IgD-negative memory B cell (primary cell): ENCODE measurements around the gene NECAB3. TPM values are rescaled to one million over a fixed set of nuclear protein-coding genes. Genes with fewer than 3 reads are reported as not detected.

Source experiments
- H3K27ac Mint-ChIP-seq, 3 donors: one replicate each; pipeline ENCODE4 v1.8.0; 2020 to 2022; ENCODE audit warnings: mild to moderate bottlenecking in 3 of 3, mixed read lengths in 3 of 3, moderate library complexity in 1 of 3
- H3K27me3 Mint-ChIP-seq: one replicate; pipeline ENCODE4 v1.8.0; 2021; ENCODE audit warnings: mixed read lengths
- H3K36me3 Mint-ChIP-seq: one replicate; pipeline ENCODE4 v1.8.0; 2020; ENCODE audit warnings: mild to moderate bottlenecking, mixed read lengths
- H3K4me1 Mint-ChIP-seq, 3 donors: one replicate each; pipeline ENCODE4 v1.8.0; 2020 to 2022; ENCODE audit warnings: mixed read lengths in 3 of 3, mild to moderate bottlenecking in 1 of 3
- H3K4me3 Mint-ChIP-seq, 4 donors: one replicate each; pipeline ENCODE4 v1.8.0; 2020 to 2022; ENCODE audit warnings: mild to moderate bottlenecking in 4 of 4, mixed read lengths in 4 of 4, moderate library complexity in 3 of 4
- H3K9me3 Mint-ChIP-seq, 3 donors: one replicate each; pipeline ENCODE4 v1.8.0; 2020 to 2021; ENCODE audit warnings: mixed read lengths in 3 of 3, mild to moderate bottlenecking in 1 of 3
- polyA plus RNA-seq: library from polyadenylated mRNA; unstranded; fragments of 300-500 nt; fragmentation: Illumina TruSeq; gene quantifications from one replicate; pipeline ENCODE4 v1.2.3, GENCODE V29; 2021

NECAB3 gene
- polyA plus RNA-seq, 1 donor from 2014 or later = 4.1 TPM

GRCh38 chr20:33667676-33668465 is 6.4 kb downstream of the NECAB3 start:
- H3K9me3 Mint-ChIP-seq = no peaks in the 10 kb centered on the region
- peaks cover 13 to 24% (median 21%) of the 10 kb centered on the region in 3 donors for H3K4me1 Mint-ChIP-seq
- H3K27me3 Mint-ChIP-seq = no peaks in the 10 kb centered on the region

GRCh38 chr20:33667245-33667675 is 7.0 kb downstream of the NECAB3 start:
- Mint-ChIP-seq H3K9me3 (no peaks in the 10 kb centered on the region), H3K27me3 (peaks cover 2% of the 10 kb centered on the region), H3K4me1 (peaks cover 13 to 26% (median 24%) of the 10 kb centered on the region in 3 donors), H3K36me3 (no peaks in the 10 kb centered on the region), H3K27ac (peak overlapping the region in 1 of 3 donors; percentile 70), H3K4me3 (peak overlapping the region; percentile 88 to 94 (median 92))

More at GRCh38 chr20:33667676-33668465, 6.4 kb downstream of the NECAB3 start:
- Mint-ChIP-seq H3K27ac (peak overlapping the region in 1 of 3 donors; percentile 70), H3K4me3 (peak overlapping the region; percentile 88 to 94 (median 92)), H3K36me3 (no peaks in the 10 kb centered on the region)

DNA sequence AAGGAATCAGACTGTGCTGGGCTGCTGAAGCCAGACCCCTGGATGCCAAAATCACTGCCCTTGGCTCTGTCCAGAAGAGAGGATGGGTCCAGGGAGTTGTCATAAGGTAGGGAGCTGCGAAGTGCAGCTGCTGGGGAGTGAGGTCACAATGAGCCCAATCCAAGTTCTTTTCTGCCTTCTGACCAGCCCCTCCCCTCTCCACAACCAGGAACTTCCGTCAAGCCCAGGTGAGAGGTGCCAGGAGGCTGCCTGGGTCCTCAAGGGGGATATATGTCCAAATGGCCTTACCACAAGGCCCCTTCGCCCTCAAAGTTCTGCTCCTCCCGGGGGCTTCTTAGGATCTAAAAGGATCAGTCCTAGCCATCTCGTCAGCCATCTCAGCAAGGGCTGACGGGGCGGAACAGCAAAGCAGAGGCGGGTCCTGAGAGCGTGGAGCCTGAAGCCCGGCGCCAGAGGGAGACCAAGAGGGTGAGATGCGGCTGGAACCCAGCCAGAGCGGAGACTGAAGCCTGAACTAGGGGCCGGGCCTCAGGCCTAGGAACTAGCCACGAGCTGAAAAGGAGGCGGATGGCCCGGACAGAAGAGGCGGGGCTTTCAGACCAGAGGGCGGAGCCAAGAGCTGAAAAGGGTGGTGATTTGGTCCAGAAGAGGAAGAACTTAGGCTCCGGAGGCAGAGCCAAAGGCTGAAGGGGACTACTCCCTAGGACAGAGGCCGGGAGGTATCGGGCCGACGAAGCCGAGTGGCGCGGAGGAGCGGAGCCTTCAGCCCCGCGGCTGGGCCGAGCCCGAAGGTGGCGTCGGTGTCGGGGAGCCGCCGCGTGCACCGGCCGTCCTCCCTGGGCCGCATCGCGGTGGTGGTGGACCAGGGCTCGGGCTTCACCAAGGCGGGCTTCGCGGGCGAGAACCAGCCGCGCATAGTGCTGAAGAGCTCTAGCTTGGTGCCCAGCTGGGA is 7.7 kb downstream of the NECAB3 start, which contains the start of gene ACTL10:
TSS of gene ACTL10 (plus strand) at position 651 of the 952 bp plus-strand sequence. CDS start 555 bp downstream, outside the sequence.
- H3K4me3 Mint-ChIP-seq = peak within 1 kb of the TSS; percentile 92 to 95 (median 94)
- peaks cover 2% of the 10 kb centered on the region for H3K27me3 Mint-ChIP-seq
- no peaks in the 10 kb centered on the region for H3K36me3 Mint-ChIP-seq
- H3K4me1 Mint-ChIP-seq = peaks cover 13 to 28% (median 24%) of the 10 kb centered on the region in 3 donors
- peak within 1 kb of the TSS; percentile 64 to 96 (median 94) for H3K27ac Mint-ChIP-seq
- no peaks in the 10 kb centered on the region for H3K9me3 Mint-ChIP-seq

DNA sequence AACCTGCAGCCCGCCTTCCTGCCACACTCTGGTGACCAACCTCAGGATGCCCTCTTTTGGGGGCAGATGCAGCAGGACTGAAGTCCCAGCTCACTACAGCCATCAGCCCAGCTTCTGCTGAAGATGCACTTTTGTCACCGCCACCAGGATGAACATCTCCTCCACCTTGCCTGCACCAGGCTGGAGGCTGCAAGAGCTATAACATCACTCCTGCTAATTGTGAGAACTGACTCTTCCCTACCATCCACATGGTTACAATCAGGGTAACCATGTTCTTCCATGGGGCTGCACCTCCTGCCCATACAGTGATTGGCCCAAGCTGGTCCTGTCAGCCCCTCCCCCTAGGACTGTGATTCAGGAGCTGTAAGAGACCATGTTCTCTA is 9.5 kb downstream of the NECAB3 start:
- Mint-ChIP-seq H3K27me3 (peaks cover 2% of the 10 kb centered on the region), H3K36me3 (no peaks in the 10 kb centered on the region), H3K9me3 (no peaks in the 10 kb centered on the region), H3K27ac (peak overlapping the region; percentile 44 to 89 (median 60)), H3K4me1 (peaks cover 13 to 26% (median 24%) of the 10 kb centered on the region in 3 donors), H3K4me3 (peak overlapping the region; percentile 84 to 94 (median 92))

DNA sequence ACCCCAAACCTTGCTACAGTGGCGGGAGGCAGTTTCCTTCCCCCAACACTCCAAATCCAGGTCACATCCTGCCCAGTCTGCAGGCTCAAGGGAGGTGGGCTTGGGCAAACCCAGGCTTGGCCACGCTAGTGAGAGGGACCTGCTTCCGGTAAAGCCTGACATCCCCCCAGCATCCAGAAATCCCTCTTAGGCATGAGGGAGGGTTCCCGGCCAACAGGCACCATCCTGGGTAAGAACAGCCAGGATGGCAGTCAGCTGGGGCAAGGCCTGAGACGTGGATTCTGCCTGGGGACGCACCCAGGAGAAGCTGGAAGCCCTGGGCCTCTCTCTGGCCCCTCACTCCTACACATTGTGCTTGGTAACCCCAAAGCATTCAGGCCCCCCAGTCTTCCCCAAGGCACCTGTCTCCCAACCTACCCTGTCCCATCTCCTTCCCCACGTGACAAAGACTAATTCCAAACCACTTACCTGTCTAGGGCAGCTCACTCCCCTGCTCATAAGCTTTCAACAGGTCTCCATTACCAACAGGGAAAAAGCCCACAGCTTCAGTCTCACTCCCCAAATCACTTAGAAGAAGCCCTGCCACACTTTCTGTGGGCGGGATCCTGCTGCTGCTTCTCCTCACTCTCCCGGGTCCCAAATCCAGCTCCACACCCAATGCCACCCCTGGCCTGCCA is 10.0 kb downstream of the NECAB3 start:
- peak overlapping the region; percentile 84 to 94 (median 92) for H3K4me3 Mint-ChIP-seq
- H3K27me3 Mint-ChIP-seq = peaks cover 2% of the 10 kb centered on the region
- no peaks in the 10 kb centered on the region for H3K9me3 Mint-ChIP-seq
- no peaks in the 10 kb centered on the region for H3K36me3 Mint-ChIP-seq
- peak overlapping the region; percentile 44 to 89 (median 60) for H3K27ac Mint-ChIP-seq
- H3K4me1 Mint-ChIP-seq = peaks cover 13 to 26% (median 24%) of the 10 kb centered on the region in 3 donors

DNA sequence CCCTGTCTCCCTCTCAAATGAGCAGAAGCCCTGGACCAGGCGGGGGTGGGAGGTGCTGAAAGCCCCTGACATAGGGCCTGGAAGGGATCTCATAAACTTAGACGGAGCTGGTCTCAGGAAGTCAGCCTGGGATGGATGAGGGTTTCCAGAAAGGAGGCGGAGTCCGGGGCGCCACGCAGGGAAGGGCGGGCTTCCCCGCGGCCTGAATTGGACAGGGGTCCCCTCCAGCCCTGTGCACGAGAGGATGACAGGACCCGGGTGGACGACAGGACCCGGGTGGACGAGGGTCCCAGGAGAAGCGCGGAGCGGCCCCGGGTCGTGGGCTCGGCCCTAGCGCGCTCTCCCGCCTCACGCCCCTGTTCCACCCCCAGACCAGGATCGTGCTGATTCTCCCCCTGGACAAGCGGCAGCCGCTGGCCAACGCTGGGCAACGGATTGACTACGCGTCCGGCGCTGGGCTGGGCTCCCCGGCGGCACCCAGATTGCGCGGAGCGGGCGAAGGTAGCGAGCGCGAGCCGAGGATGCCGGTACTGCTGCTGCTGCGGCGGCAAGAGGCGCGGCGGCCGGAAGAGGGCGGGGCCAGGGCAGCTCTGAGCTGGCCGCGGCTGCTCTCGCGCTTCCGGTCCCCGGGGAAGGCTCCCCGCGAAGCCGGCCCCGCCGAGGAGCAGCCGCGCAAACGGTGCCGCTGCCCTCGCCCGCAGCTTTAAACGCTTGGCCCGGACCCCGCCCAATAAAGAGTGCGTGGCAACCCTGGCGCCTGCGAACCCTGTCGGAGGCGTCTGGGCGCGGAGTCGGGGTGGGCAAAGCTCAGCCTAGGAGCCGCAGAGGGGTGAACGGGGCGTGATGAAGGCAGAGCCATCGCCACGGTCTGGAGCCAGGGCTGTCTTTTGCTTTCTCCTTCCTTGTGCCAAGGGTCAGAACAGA is 10.8 kb downstream of the NECAB3 start:
- peaks cover 2% of the 10 kb centered on the region for H3K27me3 Mint-ChIP-seq
- no peaks in the 10 kb centered on the region for H3K36me3 Mint-ChIP-seq
- peak overlapping the region; percentile 84 to 94 (median 92) for H3K4me3 Mint-ChIP-seq
- no peaks in the 10 kb centered on the region for H3K9me3 Mint-ChIP-seq
- H3K27ac Mint-ChIP-seq = peak overlapping the region; percentile 59 to 89 (median 63)
- peaks cover 13 to 23% (median 20%) of the 10 kb centered on the region in 3 donors for H3K4me1 Mint-ChIP-seq

DNA sequence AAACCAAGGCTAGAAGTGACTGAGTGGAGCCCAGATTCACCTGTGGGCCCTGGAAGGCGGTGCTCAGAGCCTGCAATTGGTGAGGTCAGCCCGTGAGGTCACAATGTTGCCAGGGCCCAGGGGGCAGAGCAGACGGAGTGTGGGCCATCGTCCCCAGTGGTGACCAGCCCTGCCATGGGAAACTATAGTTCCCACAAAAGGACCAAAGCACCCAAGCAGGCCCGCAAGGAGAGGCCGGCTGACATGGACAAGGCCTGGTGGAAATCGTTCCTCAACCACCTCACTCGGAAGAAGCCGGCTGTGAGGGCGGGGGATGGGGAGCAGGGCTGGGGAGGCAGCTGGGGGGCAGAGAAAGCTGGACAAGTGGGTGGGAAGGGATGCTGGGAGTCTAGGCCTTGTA is 12.1 kb downstream of the NECAB3 start, which contains the start of gene C20orf144:
TSS of gene C20orf144 (plus strand) at position 156 of the 400 bp plus-strand sequence. CDS start at position 175, 19 bp downstream.
- peaks cover 2% of the 10 kb centered on the region for H3K27me3 Mint-ChIP-seq

DNA sequence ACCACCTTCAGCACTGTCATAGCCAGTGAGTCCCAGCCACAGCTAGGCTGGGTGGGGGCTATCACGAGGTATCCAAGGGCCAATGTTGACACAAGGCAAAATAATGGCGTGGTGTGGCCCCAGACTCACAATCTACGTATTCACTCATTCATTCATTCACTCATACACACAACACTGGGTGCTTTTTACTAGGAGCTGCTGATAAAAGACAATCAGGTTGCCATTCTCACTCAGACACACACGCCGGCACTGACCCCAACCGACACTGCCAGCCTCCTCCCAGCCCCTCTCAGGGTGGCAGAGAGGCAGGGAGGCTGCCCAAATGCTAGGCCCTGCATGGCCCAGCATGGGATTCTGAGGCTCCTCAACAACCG is 13.6 kb downstream of the NECAB3 start:
- no peak overlapping the region for H3K27ac Mint-ChIP-seq
- H3K4me3 Mint-ChIP-seq = peak overlapping the region in 1 of 4 donors; percentile 94
- H3K4me1 Mint-ChIP-seq = peaks cover 6 to 18% (median 11%) of the 10 kb centered on the region in 3 donors
- no peaks in the 10 kb centered on the region for H3K9me3 Mint-ChIP-seq
- no peaks in the 10 kb centered on the region for H3K36me3 Mint-ChIP-seq
- H3K27me3 Mint-ChIP-seq = peaks cover 2% of the 10 kb centered on the region

More for the DNA sequence above, 12.1 kb downstream of the NECAB3 start, which contains the start of gene C20orf144:
- H3K9me3 Mint-ChIP-seq = no peaks in the 10 kb centered on the region
- peak within 1 kb of the TSS; percentile 39 to 89 (median 59) for H3K27ac Mint-ChIP-seq
- peak within 1 kb of the TSS; percentile 84 to 94 (median 92) for H3K4me3 Mint-ChIP-seq
- H3K36me3 Mint-ChIP-seq = no peaks in the 10 kb centered on the region
- H3K4me1 Mint-ChIP-seq = peaks cover 13 to 23% (median 18%) of the 10 kb centered on the region in 3 donors

- H3K4me3 Mint-ChIP-seq = no peak overlapping the region
- H3K27me3 Mint-ChIP-seq = peaks cover 2% of the 10 kb centered on the region
- peaks cover 6 to 14% (median 11%) of the 10 kb centered on the region in 3 donors for H3K4me1 Mint-ChIP-seq
- H3K9me3 Mint-ChIP-seq = no peaks in the 10 kb centered on the region
- H3K27ac Mint-ChIP-seq = no peak overlapping the region
- H3K36me3 Mint-ChIP-seq = no peaks in the 10 kb centered on the region
These were observed 14.1 kb downstream of the NECAB3 start for GRCh38 chr20:33660035-33660684.

- Mint-ChIP-seq H3K27ac (no peak overlapping the region), H3K36me3 (no peaks in the 10 kb centered on the region), H3K4me1 (peaks cover 3 to 11% (median 6%) of the 10 kb centered on the region in 3 donors), H3K9me3 (no peaks in the 10 kb centered on the region), H3K27me3 (peaks cover 2% of the 10 kb centered on the region), H3K4me3 (no peak overlapping the region)
These were observed 14.7 kb downstream of the NECAB3 start for GRCh38 chr20:33659341-33660034.

- no peaks in the 10 kb centered on the region for H3K9me3 Mint-ChIP-seq
- H3K27ac Mint-ChIP-seq = no peak overlapping the region
These were observed 15.3 kb downstream of the NECAB3 start for GRCh38 chr20:33658929-33659328.

GRCh38 chr20:33658510-33658909 is 15.7 kb downstream of the NECAB3 start:
- Mint-ChIP-seq H3K27me3 (peaks cover 2% of the 10 kb centered on the region), H3K36me3 (no peaks in the 10 kb centered on the region), H3K4me3 (no peak overlapping the region), H3K4me1 (peaks cover 0 to 6% (median 3%) of the 10 kb centered on the region in 3 donors), H3K27ac (no peak overlapping the region), H3K9me3 (no peaks in the 10 kb centered on the region)

More at GRCh38 chr20:33658929-33659328, 15.3 kb downstream of the NECAB3 start:
- Mint-ChIP-seq H3K36me3 (no peaks in the 10 kb centered on the region), H3K27me3 (peaks cover 2% of the 10 kb centered on the region), H3K4me1 (peaks cover 0 to 9% (median 3%) of the 10 kb centered on the region in 3 donors), H3K4me3 (no peak overlapping the region)
